Activated CD4-positive, alpha-beta T cell treated with anti-CD3 and anti-CD28 coated beads, Interleukin-2, Interleukin-4, amounts not matched to agents 100 ng/mL and 50 ng/mL, durations not matched to agents 16 hours and 8 hours (primary cell): ENCODE results near the gene CYBB.

Source experiments
- DNase-seq: peaks from one replicate; pipeline ENCODE4 v3.0.0-alpha.2; 2020; ENCODE audit warnings: low spot score

CYBB gene

GRCh38 chrX:37786624-37787422 is 7.0 kb downstream of the CYBB start:
- DNase-seq, result no peak

DNA sequence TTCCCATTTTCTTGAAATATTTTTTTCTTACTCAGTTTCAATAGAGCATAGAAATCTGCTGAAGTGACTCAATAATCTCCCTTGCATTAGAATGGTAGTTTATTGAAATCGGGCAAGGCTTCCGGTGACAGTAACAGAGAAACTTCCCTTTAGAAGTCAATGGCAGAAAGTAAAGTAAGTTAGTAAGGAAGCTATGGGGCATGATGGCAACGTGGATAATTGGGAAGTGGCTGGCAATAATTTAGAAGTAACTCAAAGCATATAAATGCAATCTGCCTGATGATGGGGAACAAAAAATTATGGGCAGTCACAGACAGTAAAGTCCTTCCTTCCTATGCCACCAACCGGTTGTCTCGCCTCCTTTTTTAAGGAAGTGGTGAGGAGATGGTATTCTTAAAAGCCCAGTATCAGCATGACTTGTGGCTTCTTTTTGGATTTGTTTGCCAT is 7.6 kb downstream of the CYBB start:
- no peak for DNase-seq

DNA sequence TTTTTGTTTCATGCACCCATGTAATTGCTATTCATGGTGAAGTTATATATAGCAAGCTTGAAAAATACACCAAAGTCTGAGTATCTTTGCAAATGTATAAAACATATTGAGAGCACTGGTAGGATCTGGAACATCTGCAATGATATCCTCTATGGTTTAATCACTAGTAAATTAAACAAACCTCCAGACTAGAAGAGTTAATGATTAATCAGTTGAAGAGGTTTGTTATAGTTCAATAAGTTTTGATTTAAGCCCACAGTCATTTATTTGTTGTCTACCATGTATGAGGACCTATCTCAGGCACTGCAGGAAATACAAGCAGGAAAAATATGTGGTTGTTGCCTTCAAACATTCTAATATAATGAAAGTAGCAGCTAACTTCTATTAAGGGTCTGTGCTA is 16.5 kb downstream of the CYBB start:
- no peak for DNase-seq

- DNase-seq, result no peak
Measured at GRCh38 chrX:37796805-37797204, 16.9 kb downstream of the CYBB start.

DNA sequence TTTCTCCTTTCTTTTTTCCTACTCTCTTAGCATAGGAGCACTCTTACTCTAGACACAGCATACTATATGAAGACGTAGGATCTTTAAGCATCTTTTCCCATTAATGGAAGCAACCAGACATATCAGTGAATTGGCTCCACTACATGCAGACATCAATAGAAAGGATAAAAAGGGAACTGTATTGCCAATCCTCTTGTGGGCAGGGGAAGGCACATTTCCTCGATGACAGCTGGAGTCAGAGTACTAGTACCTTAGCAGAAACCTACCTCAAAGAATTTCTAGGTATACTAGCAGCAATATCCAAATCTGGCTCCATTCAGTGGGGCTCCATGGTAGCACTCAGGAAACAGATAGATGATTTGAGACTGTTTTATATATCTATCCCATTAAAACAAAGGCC is 20.1 kb downstream of the CYBB start:
- no peak for DNase-seq

GRCh38 chrX:37800717-37801116 is 20.9 kb downstream of the CYBB start:
- DNase-seq, result no peak

GRCh38 chrX:37802028-37802427 is 22.2 kb downstream of the CYBB start:
- DNase-seq, result no peak

DNA sequence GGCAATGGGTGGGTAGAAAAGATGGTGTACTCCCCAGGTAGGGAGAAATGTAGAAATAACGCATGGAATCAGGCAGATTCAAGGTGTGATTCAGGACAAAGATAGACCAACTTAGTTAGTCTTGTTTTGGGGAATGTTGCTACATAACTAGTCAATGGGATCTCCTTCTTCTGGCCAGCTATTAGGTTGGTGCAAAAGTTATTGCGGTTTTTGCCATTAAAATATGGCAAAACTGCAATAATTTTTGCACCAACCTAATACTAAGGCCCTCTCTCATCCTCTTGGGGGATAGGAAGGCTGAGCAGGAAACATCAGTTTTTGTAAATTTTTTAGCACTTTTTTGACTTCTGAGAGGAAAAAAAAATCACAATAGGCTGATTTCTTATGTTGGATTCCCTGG is 23.2 kb downstream of the CYBB start:
- DNase-seq, result no peak

GRCh38 chrX:37809970-37810369 is 30.1 kb downstream of the CYBB start:
- DNase-seq, result no peak

DNA sequence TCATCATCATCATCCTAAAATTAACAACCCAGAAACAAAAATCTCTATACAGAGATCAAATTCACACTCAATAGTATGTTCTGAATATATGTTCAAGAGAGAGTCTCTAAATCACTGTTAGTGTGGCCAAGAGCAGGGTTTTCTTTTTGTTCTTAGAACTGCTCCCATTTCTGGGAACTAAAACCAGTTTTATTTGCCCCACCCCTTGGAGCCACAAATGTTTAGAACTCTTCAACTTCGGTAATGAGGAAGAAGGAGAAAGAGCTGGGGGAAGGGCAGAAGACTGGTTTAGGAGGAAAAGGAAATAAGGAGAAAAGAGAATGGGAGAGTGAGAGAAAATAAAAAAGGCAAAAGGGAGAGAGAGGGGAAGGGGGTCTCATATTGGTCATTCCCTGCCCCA is 32.3 kb downstream of the CYBB start:
- DNase-seq, result no peak

DNA sequence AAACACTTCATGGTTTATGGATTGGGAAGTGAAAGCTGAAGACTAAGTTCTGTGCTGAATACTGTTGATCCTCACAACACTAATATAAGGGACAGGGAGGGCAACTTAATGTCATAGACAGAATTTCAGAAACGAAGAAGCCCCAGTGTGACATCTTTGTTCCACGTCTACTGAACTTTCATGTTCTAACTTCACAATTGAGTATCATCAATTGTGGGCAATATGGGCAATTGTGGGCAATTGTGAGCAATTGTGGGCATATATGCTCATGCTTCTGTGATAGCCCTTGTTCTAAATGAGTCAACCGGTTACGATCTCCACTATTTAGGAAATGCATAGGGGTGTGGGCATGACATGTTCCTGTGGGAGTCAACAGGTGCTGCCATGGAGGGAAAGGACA is 33.7 kb downstream of the CYBB start:
- no peak for DNase-seq

DNA sequence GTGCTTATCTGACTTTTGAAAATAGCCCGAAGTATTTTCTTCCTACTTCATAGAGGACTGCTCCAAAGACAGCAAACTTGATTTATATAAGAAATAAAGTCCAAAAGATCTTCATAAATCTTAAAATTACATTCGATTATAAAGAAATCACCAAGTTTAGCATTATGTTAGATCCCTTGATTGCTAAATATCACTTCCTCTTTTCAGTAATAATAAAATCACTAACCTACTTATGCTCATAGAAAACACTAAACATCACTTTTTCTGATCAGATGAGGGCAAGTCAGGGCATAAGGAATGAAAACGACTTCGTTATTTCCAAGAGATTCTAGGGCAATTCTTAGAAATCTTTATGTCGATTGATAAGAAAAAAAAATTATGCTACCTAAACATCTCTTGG is 35.5 kb downstream of the CYBB start:
- DNase-seq, result no peak

GRCh38 chrX:37816766-37817165 is 36.9 kb downstream of the CYBB start:
- no peak for DNase-seq

GRCh38 chrX:37817176-37817575 is 37.3 kb downstream of the CYBB start:
- no peak for DNase-seq

GRCh38 chrX:37817579-37817978 is 37.7 kb downstream of the CYBB start:
- no peak for DNase-seq

- DNase-seq, result no peak
Measured at GRCh38 chrX:37818031-37818430, 38.2 kb downstream of the CYBB start.

DNA sequence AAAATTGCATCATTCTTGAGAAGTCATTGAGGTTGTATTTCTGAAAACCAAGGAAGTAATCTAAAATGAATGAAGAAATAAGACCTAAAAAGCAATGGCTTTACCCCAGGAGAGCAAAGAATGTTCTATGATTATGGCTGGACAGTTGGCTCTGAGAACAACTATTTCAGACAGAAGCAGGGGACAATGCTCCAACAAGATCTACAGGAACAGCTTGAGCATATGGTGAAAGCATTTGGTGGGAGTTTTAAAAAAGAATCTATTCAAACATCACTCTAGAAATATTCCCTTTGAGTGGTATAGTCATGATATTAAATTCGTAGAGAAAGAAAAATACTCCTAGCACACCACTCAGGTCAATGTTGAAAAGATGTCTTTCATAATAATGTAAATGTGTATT is 40.8 kb downstream of the CYBB start:
- no peak for DNase-seq

DNA sequence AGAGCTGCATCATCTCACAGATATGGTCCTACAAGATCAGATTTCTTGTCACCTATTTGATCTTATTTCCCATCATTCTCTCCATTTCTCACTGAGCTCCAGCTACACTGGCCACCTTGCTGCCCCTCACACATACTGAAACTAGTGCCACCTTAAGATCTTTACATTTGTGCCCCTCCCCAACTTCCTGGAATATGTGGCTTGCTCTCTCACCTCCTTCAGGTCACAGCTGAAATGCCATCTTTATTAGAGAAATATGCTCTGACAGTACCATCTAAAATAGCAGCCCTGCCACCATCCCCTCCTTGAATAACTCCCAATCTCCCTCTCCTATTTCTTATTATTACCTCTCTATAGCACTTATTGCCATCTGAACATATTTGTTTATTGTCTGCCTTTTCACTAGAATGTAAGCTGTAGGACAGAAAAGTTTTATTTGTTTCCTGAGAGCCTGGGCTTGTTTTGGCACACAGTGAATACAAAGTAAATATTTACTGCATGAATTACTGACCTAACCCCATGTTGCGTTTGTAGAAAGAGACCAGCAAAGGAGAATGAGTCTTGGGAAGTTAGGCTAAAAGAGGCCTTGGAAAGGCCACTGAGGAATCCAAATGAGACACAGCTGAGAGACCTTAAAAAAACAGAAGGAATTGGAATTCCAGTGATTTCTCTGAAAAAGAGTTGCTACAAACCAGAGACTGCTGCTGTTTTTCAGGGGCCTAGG is 44.8 kb downstream of the CYBB start:
- DNase-seq, result no peak

DNA sequence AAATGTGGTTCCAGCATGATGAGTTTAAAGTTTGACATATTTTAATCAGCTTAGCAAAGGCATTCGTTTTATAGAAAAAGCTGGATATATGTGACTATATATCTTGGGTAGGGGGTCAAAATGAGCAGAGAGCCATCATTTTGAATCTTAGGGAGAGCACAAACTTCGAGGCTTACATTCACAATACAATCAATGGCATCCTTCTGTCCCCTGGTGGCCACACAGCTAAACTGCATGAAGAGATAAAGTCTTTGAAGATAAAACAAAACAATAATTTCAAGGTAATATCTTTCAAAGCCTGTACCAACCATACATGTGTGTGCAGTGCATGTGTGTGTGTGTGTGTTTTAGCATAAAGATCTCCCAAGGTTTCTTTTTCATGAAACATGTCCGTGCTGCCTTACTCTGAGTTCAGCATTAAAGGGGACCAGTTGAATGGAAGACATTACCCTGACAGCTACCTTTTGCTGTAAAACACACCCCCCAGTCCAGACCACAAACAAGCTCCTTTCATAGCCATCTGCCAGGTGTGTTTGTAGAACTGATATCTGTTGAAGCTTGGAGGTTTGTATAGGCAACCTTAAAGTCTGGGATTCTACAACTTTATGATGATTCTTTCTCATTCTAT is 45.5 kb downstream of the CYBB start:
- peak; percentile 54 for DNase-seq

- DNase-seq, result no peak
Measured at GRCh38 chrX:37829721-37830120, 49.9 kb downstream of the CYBB start.

- DNase-seq, result no peak
Measured at GRCh38 chrX:37830371-37830770, 50.5 kb downstream of the CYBB start.

DNA sequence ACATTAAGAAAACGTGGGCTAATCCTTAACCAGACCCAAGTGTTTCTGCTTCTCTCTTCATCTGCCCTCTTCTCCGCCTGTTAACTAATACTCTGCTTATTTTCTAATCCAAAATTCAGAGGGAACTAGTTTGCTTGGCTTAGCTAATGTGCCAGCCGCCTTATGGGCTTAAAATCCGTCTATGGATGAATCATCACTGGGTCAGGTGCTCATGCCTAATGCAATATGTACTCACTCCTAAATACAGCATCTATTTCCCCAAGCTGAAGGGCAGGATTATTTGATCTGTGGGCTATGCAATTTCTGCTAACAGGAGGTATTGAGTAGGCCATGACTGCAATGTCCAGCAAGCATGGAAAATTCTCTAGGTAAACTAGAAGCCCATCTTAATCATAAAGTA is 55.1 kb downstream of the CYBB start:
- DNase-seq, result no peak

DNA sequence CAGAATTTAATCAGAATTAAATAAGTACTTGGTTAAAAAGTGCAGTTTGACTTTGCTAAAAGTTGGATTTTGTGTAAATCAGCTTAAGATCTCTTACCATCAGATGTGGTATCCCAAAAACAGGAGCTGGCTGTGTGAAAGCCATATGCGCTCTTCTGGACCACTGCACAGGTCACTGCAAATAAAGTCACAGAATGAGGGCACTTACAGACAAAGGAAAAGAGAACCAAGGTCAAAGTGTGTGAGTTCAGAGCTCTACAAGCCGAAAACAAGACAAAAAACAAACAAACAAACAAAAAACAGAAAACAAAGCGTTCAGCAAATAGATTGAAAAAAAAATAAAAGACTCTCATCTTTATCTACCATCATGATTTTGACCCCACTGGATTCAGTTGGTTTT is 61.1 kb downstream of the CYBB start:
- no peak for DNase-seq
